Posterior vena cava (tissue), 2 donors: ENCODE data around the gene CABLES1. TPM values are rescaled to one million over a fixed set of nuclear protein-coding genes. Genes with fewer than 3 reads are reported as not detected.
"Not testable (repeated sequence)": the region's sequence is repeated elsewhere in the genome, so short reads cannot be mapped to it uniquely, and the experiment has no call there.

Experiments
- DNase-seq: peaks from one replicate; pipeline ENCODE4 v3.0.0-alpha.2; 2020; ENCODE audit warnings: low spot score
- intact Hi-C, 2 donors: fragments of 100-400 bp; cut with DNase I; formaldehyde crosslinking; loops; one replicate each; pipeline versions ENCODE4 v1.14.1 to v1.14.2; 2022 to 2023
- total RNA-seq, 2 donors: library from RNA; stranded (reverse); fragmentation: NEBNext Ultra II Directional; extraction: Animal tissue kit (Norgen Biotek cat#: 25700); gene quantifications; one replicate each; pipeline ENCODE4 v1.2.1, GENCODE V29; 2021
- donor health status: DM: yes; HTN: yes; CAD: no.
- donor health status: DM: yes; HTN: yes; CAD: no.

The CABLES1 gene
- total RNA-seq, 2 donors from 2014 or later: 9.3 to 10.8 TPM

DNA sequence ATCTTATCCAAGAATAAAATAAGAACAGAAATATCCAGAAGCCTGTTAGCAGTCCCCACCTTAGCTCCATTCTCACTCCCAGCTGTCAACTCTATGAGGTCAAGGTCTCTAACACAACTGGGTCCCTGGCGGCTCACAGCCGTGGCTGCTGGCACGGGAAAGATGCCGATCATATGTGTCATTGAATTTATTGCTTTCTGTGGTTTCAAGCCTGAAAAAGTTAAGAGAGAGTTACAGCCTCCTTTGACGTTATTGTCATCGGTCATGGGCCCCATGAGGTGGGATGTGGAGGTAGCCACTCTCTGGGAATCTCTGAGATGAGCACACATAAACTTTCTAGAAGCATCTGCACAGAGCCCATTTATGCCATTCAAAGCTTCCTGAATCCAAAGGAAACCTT is 28.7 kb upstream of the CABLES1 start:
- intact Hi-C loops: no loop called here
- DNase-seq: peak; percentile 77

DNA sequence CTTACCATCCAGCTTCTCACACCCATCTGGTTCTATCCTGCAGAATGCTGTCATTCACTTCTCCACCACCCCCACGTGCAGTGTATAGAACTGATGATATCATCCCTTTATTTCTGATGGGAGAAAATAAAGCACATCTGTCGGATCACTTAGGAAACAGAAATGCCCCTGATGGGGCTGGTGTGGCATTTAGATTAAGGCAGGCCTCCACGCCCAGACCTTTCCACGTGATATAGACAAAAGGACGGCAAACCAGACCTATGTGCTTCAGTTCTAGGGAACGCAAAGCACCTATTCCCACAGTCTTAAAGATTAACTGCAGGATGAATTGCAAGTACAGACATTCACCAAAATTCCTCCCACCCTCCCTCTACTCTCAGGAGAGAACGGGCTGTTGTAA is 27.6 kb upstream of the CABLES1 start:
- intact Hi-C loops: no loop called here
- DNase-seq: peak; percentile 12

DNA sequence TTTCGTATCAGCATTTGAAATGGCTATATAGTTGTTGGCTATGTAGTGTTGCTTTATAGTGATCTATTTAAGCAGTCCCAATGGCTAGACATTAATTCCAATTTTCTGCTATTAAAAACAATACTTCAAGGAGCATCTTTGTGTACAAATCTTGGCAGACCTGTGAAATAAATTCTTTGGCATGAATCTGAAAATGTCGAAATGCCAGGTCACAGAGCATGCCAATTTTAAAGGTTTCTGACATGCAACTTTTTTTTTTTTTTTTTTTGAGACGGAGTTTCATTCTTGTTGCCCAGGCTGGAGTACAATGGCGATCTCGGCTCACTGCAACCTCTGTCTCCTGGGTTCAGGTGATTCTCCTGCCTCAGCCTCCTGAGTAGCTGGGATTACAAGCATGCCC is 26.8 kb upstream of the CABLES1 start:
- no peak for DNase-seq
- intact Hi-C loops: no loop called here

DNA sequence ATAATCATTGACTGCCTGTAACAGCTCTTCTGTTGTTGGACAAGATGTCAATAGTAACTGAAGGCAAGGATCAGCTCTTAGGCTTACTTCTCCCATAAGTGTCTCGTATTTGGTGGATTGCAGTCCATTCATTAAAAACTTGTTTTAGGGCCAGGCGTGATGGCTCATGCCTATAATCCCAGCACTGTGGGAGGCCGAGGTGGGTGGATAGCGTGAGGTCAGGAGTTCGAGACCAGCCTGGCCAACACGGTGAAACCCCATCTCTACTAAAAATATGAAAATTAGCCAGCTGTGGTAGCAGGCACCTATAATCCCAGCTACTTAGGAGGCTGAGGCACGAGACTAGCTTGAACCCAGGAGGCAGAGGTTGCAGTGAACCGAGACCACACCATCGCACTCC is 26.1 kb upstream of the CABLES1 start:
- peak; percentile 37 for DNase-seq
- intact Hi-C loops: not testable (repeated sequence)

DNA sequence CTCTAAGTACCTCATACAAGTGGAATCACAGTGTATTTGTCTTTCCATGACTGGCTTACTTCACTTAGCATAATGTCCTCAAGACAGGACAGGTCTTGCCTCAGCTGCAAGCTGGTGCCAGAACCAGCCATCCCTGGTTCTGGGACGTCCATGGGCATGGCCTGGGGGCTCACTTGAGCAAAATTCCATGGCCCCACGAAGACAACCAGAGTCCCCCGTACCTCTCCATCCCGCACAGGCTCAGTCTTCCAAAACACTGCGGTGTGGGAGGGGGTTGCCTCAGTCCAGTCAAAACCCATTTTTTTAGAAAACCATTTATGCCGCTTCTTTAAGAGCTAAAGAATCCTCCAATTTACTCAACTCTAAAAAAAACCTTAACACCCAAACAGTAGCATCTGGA is 21.7 kb upstream of the CABLES1 start:
- intact Hi-C loops: no loop called here
- peak; percentile 8 for DNase-seq

DNA sequence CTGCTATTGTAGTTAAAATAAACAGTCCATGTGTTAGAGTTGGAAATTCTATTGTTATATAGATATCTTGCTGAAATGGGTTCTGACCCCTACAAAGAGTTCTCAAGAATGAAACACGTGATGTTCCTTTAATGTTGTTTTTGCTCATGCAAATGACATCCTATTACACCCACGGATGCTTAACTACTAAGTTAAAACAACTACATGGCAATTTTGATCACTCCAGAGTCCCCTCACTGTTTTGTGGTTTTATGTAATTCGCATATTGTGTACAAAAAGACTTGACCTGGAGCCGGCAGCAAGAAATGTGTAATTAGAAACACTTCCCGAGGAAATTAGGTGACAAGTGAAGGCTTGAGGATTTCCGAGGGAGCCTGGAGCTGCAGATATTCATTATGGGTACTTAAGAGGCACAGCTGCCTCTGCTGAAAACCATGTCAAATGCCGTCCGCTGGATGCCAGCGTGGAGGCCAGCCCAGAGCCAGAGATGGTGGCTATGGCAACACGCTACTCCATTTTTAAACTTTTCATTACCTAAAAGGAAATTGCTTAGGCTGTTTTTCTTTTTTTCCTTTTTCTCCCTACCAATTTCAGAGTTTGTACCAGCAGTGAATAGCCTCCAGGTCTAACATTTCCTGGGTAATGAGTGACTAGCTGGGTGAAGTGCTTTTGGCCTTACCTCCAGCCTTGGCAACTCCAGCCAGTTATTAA is 21.0 kb upstream of the CABLES1 start:
- peak; percentile 40 for DNase-seq
- intact Hi-C loops: no loop called here

DNA sequence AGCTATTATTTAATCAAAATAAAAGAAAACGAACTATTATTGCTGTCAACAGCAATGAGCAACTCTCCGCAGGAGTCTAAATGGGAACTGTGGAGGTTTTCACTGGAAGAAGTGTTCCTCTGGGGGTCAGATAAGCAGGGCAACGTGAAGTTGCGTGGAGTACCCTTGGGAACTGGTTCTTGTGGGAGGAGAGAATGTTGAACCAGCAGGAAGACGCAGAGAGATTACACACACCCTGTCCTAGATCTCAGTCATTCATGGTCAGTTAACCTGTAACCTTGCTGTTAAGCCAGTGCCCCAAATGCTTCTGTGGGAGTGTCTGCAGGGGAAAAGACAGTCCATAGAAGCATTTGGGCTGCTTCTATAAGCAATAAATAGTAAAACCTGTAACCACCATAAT is 20.4 kb upstream of the CABLES1 start:
- intact Hi-C loops: no loop called here
- peak; percentile 3 for DNase-seq

DNA sequence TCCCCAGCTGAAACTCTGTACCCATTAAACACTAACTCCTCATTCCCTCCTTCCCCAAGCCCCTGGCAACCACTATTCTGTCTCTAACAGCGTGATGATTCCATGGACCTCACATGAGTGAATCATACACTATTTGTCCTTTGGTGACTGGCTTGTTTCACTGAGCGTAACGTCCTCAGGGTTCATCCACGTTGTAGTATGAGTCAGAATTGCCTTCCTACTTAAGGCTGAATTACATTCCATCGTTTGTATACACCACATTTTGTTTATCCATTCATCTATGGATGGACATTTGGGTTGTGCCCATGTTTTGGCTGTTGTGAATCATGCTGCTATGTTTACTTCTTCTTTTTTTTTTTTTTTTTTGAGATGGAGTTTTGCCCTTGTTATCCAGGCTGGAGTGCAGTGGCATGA is 19.6 kb upstream of the CABLES1 start:
- intact Hi-C loops: no loop called here
- peak; percentile 25 for DNase-seq

DNA sequence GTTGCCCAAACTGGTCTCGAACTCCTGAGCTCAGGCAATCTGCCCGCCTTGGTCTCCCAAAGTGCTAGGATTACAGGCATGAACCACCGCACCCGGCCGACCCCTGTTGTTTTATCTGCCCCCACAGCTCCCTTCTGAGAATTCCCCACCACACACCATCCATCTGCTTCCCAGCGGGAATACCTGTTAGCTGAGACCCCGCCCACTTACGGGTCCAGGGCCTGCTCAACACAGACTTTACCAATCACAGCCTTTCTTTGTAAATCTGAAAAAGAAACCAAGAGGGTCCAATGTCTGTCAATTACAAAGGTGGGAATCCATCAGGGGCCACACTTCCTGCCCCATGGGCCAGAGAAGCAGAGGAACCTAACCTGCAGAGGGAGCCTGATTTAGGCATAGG is 14.2 kb upstream of the CABLES1 start:
- DNase-seq: peak; percentile 58
- intact Hi-C loops: no loop called here

DNA sequence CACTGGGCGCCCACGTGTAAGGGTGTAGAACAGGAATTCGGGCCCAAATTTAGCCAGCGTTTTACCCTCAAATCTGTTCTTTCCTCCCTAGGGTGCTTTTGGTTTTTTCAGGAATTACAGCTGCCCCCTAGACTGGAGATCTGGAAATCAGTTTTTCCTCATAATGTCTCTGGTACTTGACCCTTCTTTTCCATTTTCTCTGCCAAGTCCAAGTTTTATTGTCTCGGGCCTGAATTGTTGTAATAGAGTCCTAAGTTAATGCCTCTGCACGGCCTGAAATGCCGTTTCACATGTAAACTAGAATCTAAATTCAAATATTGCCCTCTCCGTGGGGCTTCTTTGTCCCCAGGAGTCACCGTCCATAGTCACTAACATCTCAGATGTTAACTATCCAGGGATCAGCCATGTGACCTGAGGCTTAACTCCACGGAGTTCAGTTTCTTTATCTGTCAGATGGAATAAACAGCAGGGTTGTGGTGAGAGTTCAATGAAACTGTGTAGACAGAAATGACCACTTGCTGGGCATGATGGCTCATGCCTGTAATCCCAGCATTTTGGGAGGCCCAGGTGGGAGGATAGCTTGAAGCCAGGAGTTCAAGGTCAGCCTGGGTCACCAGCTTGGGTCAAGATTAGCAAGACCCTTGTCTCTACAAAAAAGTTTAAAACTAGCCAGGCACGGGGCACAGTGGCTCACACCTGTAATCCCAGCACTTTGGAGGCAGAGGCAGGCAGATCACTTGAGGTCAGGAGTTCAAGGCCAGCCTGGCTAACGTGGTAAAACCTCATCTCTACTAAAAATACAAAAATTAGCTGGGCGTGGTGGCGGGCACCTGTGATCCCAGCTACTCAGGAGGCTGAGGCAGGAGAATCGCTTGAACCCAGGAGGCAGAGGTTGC is 12.7 kb upstream of the CABLES1 start:
- DNase-seq: peak; percentile 45
- intact Hi-C loops: no loop called here

DNA sequence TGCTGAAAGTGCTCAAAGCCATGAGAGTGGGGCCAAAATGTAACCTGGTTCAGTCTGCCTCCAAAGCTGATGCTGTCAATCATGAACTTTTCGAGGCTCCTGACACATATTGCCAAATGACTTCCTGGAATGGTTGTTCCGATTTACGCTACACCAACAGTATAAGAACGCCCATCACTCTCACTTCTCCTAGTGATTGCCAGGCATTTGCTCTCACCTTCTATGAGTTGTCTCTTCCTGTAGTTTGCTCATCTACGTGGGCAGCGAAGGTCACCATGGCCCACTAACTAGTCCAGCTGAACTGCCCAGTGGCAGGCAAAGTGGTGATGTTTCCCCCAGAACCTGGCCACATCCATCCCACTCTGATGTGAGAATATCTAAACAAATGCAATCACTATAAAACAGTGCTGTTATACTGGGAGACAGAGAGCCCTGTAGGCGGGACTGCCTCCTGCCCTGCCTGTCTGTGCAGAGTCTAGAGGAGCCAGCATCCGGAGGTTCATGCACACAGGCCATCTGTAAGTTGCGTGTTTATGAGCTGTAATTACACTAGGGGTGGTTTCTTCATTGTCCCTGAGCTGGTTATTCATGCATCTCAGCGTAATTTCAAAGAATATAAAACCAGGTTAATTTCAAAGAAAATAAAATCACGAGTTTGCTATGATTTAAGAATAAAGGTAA is 8.8 kb upstream of the CABLES1 start:
- DNase-seq: peak; percentile 35

DNA sequence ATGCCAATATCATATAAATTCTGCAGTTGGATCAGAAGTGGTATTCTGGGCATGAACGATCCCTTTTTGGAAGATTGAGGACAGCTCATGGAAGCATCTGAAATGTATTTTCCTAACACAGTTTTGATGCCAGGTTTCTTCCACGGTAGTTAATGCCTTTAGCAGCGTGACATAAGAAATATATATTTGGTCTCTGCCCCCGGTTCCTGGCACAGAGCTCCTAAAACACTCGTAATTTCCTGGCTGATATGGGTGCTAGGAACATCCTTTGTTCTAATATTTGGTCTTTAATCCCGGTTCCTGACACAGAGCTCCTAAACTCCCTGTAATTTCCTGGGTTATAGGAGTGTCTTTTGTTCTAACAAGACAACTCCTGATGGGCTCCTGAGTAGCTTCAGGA is 8.2 kb upstream of the CABLES1 start:
- DNase-seq: no peak
- intact Hi-C loops: no loop called here

More for the DNA sequence above, 8.8 kb upstream of the CABLES1 start:
- intact Hi-C loops: no loop called here

DNA sequence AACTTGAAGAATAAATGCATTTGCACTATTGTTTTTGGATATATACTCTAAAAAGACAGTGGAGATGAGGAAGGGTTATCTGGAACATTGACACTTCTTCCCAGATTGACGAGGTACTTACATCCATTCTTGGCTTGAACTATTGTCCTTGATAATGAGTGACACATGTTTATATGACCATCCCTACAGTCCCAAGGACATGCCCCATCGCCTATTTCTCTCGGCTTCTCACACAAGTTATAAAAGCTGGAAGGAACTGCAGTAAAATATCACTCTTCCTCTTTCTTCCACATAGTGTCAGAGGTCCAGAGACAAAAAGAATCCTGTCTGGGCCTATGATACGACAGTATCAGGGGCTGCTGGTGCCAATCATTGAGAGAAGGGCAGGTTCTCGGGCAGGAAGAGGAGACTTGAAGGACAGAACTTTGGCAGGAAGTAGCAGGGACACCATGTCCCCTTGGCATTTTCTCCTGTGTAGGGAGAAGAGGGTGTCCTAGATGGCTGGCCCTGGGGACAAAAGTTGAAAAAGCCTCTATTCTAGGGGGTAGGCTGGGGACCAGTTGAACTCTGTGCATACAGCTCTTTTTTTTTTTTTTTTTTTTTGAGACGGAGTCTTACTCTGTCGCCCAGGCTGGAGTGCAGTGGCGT is 5.8 kb upstream of the CABLES1 start:
- intact Hi-C loops: loop anchor here (5.0 to 10.0 kb wide), 3 partner anchors 95 to 235 kb away; no protein-coding TSS in a partner anchor
- DNase-seq: peak; percentile 6

DNA sequence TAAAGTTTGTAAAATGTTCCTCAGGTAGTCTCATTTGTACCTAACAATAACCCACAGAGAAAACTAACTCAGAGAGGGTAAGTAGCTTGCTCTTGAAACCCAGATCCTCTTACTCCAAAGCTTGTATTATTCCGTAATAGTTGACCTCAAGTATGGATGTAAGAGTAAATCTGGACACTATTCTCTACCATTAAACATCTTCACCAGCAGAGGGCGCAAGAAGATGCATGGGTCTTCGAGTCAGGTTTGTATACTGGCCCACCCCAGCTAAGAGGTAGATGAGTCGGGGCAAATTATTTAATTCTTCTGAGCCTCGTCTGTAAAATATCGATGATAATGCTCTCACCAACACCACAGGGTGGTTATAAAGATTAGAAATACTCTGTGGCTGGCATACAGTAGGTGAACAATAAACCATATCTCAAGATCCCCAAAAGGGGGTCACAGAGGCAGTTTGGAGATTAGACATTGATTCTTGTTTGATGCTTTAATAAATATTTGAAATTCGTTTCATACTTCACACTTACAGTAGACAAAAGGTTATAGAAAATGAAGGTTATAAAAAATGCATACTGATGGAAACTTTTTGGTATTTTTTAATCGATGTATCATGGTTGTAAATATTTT is 3.5 kb upstream of the CABLES1 start:
- intact Hi-C loops: loop anchor here (5.0 to 10.0 kb wide), 3 partner anchors 97 to 233 kb away; no protein-coding TSS in a partner anchor
- peak; percentile 26 for DNase-seq

DNA sequence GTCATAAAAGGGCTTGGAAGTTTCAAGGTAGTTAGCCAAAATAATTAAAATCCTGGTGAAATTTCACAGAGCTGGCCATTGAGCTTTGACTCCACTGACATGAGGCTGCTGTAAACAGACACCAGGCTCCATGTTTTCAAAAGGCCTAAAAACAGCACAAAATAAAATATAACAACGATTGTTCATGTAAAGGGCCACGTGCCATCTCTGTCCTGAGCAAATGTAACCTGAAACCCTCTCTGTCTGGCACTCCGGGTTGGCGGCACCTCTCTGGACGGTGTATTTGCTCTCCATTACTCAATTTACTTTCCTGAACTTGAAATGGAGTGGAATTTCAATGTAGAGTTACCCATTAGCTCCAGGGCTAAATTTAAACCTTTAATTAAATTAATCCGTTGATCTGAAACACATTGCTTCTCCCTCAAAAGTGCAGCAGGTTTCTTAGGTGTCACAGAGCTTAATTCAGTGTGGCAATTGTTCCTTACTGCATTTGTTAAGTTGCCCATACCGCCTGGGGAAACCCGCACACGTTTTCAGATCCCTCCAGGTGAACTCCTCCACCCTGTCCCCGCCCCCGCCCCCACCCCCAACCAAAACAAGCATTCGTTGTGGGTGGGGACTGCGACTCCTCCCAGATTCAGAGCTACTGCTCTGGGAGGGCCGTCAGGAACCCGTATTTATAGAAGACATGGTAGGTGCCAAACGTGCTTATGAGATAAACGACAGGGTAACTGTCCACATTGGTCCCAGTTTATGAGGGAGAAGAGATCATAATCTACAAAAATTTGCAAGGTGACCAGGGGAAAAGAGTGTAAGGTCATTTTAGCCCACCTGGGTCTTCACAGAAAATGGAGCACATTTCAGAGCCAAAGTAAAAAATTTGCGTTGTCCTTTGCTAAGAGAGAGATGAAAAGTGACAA is 1.2 kb upstream of the CABLES1 start:
- peak; percentile 42 for DNase-seq
- intact Hi-C loops: loop anchor here (5.0 to 10.0 kb wide), 3 partner anchors 99 to 231 kb away; no protein-coding TSS in a partner anchor

DNA sequence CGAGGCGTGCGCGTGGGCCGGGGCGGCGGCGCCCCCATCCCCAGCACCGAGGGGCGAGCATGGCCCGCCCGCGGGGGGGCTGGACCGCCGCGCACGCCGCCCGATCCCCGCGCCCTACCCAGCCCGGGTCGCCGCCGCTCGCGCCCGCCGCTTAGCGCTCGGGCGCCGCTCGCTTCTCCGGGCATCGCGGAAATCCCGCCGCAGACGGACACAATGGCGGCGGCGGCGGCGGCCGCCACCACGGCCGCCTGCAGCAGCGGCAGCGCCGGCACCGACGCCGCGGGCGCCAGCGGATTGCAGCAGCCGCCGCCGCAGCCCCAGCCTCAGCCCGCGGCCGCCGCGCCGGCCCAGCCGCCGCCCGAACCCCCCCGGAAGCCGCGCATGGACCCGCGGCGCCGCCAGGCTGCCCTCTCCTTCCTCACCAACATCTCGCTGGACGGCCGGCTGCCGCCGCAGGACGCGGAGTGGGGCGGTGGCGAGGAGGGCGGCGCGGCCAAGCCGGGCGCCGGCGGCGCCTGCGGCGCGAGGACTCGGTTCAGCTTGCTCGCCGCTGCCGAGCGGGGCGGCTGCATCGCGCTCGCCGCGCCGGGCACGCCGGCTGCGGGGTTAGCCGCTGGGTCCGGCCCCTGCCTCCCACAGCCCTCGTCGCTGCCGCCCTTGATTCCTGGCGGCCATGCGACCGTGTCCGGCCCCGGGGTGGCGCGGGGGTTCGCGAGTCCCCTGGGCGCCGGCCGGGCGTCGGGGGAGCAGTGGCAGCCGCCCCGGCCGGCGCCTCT is 453 bp downstream of the CABLES1 start:
- DNase-seq: peak; percentile 82
- intact Hi-C loops: loop anchor here (5.0 to 10.0 kb wide), 3 partner anchors 97 to 229 kb away; no protein-coding TSS in a partner anchor
